HG03460 (cell line): ENCODE results near the gene CSTF2.

Experiments
- ATAC-seq: cut with Tn5 transposase; IDR thresholded peaks from one replicate; pipeline ENCODE4 v1.9.1; 2021; ENCODE audit not compliant: unreplicated experiment

The CSTF2 gene

GRCh38 chrX:100871594-100872560, 51.7 kb downstream of the CSTF2 start:
- ATAC-seq = no peak

DNA sequence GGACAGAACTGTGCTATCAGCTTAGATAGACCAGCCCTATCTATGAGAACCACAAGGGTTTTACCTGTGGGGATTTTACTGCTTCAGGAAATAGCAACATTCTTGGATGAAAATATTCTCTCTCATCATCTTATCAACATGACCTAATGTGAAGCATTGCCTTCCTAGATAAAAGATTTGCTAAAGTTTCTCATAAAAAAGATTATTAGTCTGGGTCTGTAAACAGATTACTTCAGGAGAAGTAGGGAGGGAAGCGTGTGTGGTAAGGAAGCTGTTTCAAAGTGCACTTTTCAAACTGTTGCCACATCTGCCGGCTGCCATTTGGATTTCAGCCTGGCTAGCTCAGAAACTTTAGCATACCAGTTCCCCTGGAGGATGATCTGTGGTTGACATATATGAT, 54.1 kb downstream of the CSTF2 start, which contains the start of gene NOX1:
NOX1 (minus strand) TSS at position 35 of the 400 bp plus-strand sequence. CDS start 220 bp downstream, outside the sequence.
- ATAC-seq = no peak

GRCh38 chrX:100880368-100880767, 60.2 kb downstream of the CSTF2 start:
- no peak for ATAC-seq

DNA sequence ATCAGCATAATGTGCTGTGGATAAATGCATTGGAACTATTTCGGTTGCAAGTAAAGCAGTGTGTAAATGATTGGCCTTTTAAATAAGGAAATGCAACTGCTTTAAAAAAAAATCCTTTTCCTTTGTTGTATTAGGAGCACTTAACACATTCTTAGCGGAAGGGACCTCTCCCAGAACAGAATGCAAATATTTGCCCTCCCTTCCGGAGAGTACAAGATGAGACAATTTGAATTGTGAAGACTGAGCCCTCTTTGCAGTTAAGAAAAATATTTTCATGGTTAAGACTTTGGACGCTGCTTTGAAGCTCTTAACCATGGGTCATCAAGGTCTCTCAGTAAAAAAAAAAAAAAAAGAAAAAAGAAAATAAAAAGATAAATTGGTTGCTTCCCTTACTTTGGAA, 63.5 kb downstream of the CSTF2 start:
- no peak for ATAC-seq
